ENCODE results near the gene PKP3.
"Not testable (repeated sequence)": the region's sequence is repeated elsewhere in the genome, so short reads cannot be mapped to it uniquely, and the experiment has no call there.

Gene PKP3

DNA sequence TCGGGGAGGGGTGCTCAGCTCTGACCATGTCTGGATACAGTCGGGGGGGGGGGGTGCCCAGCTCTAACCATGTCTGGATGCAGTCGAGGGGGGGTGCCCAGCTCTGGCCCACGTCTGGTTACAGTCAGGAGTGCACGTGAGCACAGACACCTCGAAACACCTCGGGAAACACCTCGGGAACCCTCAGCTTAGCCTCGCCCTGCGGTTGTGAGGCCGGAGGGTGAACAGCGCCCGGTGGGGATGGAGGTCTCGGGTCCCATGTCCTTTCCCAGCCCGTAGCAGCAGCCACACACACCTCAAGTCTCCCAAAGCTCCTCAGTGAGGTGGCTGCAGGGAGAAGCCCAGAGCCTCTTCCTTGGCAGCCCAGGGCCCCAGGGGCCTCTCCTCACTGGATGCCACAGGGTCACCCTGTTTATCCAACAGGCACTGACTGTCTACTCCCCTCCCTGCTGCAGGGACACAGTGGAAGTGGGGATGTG is 18.7 kb downstream of the PKP3 start:
- DNase-seq: no peak

GRCh38 chr11:413120-414081 is 19.4 kb downstream of the PKP3 start:
- DNase-seq: peak; percentile 25

DNA sequence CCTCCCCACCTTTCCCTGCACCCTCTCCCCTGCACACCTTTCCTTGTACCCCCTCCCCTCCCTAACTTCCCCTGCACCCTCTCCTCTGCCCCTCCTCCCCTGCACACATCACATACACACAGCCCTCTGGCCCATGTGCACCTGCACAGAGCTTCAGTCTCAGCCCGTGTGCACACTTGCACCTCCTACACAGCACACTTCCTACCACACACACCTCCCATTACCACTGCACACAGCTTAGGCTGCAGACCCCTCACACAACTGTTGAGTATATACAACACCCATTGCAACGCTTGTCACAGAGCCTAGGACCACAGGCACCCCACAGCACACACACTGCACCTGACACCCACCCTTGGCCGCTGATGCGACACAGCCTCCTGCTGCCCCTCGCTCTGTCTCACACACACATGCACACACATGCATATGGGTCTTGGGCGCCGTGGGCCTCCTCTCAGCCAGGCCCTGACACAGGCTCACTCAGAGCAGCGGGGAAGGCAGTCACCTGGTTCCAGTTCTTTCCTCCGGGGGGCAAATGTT is 20.4 kb downstream of the PKP3 start:
- no peak for DNase-seq

DNA sequence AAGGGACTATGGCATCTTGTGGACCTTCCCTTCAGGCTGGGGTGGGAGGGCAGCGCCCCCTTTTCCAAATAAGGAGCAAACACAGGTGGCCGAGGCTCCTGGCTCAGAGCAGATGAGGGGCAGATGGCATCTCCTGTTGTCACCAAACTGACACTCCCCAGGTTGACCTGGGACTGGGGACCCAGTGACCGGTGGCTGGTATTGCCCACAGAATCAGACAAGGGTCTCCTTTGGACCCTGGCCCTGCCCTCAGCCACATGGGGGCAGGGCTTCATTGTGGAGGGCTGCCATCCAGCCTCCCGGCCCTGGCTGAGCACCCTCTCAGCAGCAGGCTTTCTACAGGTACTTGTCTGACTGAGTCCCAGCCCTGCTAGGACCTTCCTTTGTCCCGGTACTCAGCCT is 21.6 kb downstream of the PKP3 start:
- DNase-seq: no peak

DNA sequence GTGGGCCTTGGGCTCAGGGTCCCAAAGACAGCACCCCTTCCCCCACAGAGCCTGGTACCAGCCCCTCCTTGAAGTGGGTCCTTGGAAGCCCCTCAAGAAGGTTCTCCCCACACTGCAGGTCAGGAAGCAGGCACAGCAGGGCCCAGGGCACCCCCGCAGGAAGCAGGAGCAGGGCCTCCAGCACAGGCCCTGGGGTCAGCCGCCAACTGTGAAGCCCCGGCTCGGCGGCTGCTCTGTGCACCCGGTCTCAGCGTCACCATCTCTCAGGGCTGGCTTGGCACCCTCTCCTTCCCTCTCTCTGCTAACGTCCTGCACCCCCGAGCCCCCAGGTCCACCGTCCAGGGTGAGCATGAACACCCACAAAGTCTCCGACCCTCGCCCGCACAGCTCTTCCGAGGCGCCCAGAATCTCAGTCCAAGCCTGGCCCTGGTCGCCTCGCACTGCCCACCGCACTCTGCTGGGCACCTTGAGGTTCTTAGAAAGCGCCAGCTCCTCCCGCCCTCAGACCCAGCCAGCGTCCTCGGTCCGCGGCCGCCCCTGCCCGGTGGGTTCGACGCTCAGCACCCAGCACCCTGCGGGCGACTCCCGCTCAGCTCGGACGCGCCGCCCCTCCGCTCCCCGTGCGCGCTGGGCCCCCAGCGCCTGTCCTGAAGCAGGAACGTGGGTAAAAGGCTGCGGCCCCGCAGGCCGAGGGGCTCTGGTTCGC is 22.2 kb downstream of the PKP3 start:
- DNase-seq: no peak

DNA sequence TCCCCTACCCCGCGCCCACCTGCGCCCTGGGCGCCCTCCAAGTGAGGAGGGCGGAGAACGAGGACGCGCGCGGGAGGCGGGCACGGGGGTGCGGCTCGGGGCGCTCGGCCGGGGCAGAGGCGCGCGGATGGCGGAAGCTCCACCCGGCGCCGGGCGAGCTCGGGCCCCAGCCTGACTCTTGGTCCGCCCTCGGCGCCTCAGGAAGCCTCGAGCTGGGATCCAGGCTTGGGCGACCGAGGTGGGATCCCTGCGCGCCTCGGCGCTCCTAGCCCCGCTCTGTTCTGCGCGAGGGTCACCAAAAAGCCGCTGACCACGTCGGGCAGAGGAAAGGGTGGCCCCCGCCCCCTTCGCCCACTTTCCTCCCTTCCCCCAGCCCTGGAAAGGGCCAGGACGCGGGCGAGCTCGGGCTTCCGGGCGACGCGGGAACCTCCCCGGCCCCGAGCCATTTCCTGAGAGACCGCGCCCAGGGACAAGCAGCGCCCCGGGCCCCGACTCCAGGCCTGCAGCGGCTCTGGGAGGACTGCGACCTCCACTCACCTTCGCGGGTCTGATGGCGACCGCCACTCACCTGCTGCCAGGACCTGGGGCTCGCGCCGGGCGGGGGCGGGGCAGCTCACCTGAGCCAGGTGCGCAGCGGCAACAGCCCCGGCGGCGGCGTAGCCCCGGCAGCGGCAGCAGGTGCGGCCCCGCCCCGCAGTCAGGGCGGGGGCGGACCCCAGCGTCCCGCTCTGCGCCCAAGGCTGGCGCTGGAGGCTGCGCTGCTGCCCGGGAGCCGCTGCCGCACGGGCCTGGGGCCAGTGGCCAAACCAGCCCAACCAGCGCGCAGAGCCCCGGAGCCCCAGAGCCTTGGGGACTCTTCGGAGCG is 23.0 kb downstream of the PKP3 start:
- DNase-seq: peak; percentile 44

DNA sequence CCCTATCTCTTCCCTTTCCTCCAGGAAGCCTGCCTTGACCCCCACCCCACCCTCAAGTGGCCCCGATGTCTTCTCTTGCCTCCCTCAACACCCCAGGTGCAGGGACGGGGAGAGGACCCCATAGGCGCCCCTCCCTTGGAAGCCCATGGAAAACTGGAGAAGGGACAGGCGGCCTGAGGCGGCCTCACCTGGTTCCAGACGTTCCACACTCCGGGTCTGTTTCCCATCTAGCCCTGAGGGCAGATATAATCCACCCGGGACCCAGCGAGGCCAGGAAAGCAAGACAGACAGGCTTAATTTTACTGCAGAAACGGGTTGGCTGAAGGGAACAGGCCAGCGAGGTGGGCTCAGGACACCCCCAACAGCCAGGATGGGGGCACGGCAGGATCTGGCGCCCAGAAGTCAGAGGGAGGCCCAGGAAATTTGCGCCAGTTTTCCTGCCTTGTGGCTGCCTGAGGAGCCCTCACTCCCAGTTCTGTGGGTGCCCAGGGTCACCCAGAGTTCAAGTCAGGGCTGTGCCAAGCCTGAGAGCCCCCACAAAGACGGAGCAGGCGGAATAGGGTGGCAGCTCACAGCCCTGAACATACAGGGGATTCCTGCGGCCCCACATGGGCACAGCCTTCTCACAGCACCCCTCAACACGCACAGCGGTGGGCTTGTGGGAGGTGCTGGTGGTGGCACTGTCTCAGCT is 23.8 kb downstream of the PKP3 start:
- no peak for DNase-seq

DNA sequence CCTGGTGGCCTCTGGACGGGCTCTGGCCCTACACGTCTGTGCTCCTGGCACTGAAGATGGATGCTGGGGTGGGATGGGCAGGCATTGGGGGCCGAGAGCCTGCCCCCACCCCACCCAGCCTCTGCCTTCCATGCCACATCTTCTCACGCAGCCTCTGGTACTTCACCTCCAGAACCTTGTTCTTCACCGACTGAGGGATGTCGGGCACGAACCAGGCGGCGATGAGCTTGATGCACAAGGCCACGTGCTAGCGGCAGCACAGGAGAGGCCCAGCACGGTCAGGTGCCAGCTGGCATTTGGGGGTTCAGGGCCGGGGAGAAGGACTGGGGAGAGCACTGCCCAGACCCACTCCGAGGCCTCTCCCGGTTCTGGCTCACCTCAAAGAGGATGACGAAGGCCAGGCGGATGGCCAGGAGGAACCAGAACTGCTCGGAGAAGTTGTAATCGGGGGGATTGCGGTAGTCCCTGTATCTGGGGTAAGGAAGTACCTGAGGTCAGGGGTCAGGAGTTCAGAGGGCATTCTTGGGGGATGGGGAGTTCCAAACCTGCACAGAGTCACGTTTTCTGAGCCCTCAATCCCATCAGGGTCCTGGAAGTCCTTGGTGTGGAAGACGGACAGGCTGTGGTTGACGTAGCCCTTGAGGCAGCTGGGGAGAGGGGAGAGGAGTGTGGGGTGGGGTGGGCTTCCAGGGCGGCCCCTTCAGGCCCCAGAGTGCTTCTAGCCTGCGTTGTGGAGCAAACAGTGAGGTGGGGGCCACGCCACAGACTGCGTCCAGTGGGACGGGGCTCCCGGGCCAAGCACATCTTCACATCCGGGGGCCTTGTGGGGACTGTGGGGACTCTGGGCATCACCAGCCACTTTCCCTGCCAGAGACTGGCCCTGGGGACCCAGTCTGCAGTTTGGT is 24.6 kb downstream of the PKP3 start:
- DNase-seq: no peak

GRCh38 chr11:419248-420005 is 25.4 kb downstream of the PKP3 start:
- no peak for DNase-seq

GRCh38 chr11:420054-420910 is 26.3 kb downstream of the PKP3 start:
- DNase-seq: no peak

- no peak for DNase-seq
Observed at GRCh38 chr11:420911-421321, 26.9 kb downstream of the PKP3 start.

DNA sequence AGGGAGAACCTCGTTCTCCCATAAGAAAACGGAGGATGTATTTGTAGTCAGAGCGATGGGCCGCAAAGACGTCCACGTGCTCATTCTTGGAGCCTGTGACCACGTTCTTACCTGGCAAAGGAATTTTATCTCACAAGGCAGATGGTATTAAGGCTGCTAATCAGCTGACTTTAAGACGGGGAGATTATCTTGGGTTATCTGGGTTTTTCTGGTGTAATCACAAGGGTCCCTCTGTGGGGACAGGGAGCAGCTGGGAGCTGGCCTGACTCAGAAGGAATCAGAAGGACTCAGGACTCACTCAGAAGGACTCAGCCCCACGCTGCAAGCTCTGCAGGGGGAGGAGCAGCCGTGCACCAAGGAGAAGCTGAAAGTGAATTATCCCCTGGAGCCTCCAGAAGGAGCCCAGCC is 28.2 kb downstream of the PKP3 start:
- no peak for DNase-seq

DNA sequence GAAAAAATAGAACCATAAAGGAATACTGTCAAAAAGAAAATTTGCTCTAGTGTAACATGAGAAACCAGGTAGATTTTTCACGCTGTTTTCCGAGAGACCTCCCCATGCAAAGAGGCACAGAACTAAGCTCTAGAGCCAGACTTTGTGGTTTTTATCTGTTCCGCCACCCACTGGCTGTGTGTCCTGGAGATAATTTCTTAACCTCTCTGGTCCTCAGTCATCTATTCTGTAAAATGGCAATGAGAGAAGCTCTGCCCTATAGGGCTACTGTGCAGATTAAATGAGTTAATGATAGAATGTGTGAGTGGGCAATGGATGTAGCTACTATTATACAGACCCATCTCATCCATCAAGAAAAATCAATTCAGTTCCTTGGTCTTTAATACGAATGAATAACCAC is 30.2 kb downstream of the PKP3 start:
- no peak for DNase-seq

DNA sequence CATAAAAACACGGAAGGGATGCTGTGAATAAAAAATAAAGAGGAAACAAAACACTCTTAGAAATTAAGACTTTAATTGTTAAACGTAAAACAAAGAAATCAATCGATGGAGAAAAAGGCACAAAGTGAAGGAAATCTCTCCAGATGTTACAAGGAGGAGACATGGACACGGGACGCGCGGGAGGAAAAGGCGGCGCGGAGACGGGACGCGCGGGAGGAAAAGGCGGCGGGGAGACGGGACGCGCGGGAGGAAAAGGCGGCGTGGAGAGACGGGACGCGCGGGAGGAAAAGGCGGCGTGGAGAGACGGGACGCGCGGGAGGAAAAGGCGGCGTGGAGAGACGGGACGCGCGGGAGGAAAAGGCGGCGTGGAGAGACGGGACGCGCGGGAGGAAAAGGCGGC is 30.8 kb downstream of the PKP3 start:
- not testable (repeated sequence) for DNase-seq

DNA sequence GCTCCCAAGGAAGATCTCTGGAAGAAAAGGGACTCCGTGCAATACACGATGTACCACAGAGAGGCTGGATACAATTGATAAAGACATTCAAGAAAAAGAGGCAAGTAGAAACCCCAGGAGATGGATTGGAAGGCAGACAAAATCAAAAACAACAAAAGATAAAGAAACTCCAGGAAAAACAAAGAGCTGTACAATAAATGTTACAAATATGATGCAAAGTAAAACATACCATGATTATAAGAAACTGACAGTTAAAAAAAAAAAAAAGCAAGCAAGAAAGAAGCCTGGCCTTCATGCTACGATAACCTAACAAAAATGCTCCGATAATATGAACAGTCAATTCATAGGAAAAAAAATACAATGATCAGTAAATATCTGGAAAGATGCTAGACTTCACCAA is 31.3 kb downstream of the PKP3 start:
- DNase-seq: no peak

DNA sequence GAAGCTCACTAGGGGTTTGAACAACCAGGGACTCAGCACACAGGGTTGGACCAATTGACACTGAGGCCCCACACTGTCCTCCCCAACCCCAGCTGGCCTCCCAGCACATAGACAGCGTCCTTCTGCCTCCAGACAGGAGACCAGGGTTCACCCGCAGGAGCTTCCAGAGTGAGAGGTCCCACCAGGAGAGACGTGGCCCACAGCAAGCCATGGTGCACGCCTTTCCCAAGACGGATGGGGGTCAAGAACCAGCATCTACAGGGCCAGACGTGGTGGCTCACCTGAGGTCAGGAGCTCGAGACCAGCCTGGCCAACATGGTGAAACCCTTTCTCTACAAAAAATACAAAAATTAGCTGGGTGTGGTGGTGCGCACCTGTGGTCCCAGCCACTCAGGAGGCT is 32.8 kb downstream of the PKP3 start:
- DNase-seq: no peak

GRCh38 chr11:428295-428694 is 34.3 kb downstream of the PKP3 start:
- no peak for DNase-seq

- no peak for DNase-seq
Observed at GRCh38 chr11:429391-429790, 35.4 kb downstream of the PKP3 start.

DNA sequence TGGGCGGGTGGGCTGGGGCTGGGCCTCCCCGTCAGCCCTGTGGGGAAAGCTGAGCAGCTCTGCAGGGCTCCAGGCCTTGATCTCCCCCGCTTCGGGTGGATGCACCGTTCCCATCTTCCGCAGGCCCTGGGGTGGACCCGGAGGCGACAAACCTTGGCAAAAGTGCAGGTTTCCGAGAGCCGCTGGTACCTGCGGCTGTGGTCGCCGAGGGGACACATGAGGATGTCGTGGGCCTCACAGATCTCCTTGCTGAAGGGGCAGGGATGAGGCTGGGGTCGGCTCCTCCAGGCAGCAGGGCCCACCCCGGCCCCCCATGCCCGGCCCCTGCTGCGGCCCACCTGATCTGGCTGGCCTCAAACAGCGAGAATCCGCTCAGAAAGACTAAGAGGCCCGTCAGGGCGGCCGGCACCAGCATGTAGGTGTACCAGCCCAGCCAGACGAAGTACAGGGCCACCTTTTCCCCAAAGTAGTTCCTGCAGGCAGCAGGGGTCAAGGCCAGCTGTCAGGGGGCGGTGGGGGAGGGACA is 36.0 kb downstream of the PKP3 start:
- DNase-seq: no peak

All from CD4-positive, alpha-beta T cell treated with Interleukin-17A for 1 hour (primary cell).